ENCODE results near the gene KLHDC7A. TPM values are rescaled to one million over a fixed set of nuclear protein-coding genes. Genes with fewer than 3 reads are reported as not detected.

KLHDC7A gene
- total and polyA plus RNA-seq, 2 of the 4 experiments (the other 2 are of a cell fraction), result not detected

DNA sequence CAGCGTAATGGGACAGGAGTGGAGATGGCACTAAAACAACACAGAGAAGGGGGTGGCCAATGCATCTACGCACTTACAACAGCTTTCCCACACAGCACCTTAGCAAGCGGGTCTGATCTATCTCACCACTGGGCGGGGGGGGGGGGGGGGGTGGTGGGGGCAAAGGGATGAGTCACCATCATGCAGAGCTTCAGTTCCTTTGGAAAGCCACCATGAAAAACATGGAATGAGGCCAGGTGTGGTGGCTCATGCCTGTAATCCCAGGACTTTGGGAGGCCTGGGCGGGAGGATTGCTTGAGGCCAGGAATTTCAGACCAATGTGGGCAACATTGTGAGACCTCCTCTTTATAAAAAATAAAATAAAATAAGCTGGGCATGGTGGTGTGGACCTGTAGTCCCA is 47.2 kb downstream of the KLHDC7A start:
- intact Hi-C loops (cut with micrococcal nuclease), result no loop called here
- H3K27me3 ChIP-seq (ENCODE audit: control insufficient read depth, insufficient read depth, low read length), result no peaks in the 10 kb centered on the region
- dilution Hi-C loops (cut with HindIII; ENCODE audit: low sequenced_read_pairs, unreplicated experiment), result no loop called here
- no peak overlapping the region for H3K18ac ChIP-seq (ENCODE audit: low read depth, low read length)
- H3K27ac ChIP-seq (ENCODE audit: insufficient read depth, low read length), result no peak overlapping the region
- H3K4me3 ChIP-seq (ENCODE audit: insufficient read depth, low read depth, low read length), result no peak overlapping the region
- H3K9me3 ChIP-seq (ENCODE audit: control insufficient read depth, insufficient read depth, low read length), result 0 out of 2 replicates have a peak, but pooled peaks cover 2% of the 10 kb centered on the region
- BruUV-seq (replicated peaks), result no TSS peak
- ChIA-PET POLR2A (ENCODE audit: unreplicated experiment) (no interaction called here), CTCF (no interaction called here)
- no peaks in the 10 kb centered on the region for H3K79me1 ChIP-seq (ENCODE audit: low read depth in 1 of 2, low read length in 2 of 2)
- no peak for TF ChIP-seq RCOR1 (IDR thresholded peaks at IDR 0.05; ENCODE audit: insufficient replicate concordance, low read length)
- TF ChIP-seq MAZ (IDR thresholded peaks at IDR 0.05; ENCODE audit: borderline replicate concordance, low read depth, low read length), result no peak
- TF ChIP-seq FOS (IDR thresholded peaks at IDR 0.05; ENCODE audit: low read depth, low read length), result no peak
- no peak for TF ChIP-seq NFE2L2 (IDR thresholded peaks at IDR 0.05; ENCODE audit: low read depth, low read length)
- TF ChIP-seq MAFK (IDR thresholded peaks at IDR 0.05; ENCODE audit: low read depth, low read length), result no peak
- TF ChIP-seq RAD21 (IDR thresholded peaks at IDR 0.05; ENCODE audit: low read length), result no peak
- TF ChIP-seq, protein P1, sequence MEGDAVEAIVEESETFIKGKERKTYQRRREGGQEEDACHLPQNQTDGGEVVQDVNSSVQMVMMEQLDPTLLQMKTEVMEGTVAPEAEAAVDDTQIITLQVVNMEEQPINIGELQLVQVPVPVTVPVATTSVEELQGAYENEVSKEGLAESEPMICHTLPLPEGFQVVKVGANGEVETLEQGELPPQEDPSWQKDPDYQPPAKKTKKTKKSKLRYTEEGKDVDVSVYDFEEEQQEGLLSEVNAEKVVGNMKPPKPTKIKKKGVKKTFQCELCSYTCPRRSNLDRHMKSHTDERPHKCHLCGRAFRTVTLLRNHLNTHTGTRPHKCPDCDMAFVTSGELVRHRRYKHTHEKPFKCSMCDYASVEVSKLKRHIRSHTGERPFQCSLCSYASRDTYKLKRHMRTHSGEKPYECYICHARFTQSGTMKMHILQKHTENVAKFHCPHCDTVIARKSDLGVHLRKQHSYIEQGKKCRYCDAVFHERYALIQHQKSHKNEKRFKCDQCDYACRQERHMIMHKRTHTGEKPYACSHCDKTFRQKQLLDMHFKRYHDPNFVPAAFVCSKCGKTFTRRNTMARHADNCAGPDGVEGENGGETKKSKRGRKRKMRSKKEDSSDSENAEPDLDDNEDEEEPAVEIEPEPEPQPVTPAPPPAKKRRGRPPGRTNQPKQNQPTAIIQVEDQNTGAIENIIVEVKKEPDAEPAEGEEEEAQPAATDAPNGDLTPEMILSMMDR (conservative IDR thresholded peaks at IDR 0.05; ENCODE audit: low read depth, low read length), result no peak
- no peak for TF ChIP-seq MXI1 (IDR thresholded peaks at IDR 0.05; ENCODE audit: borderline replicate concordance, low read depth, low read length)
- TF ChIP-seq RFX5 (IDR thresholded peaks at IDR 0.05; ENCODE audit: low read depth, low read length), result no peak
- no peak for TF ChIP-seq SMC3 (IDR thresholded peaks at IDR 0.05; ENCODE audit: low read depth, low read length)
- no peak for TF ChIP-seq CHD1 (IDR thresholded peaks at IDR 0.05; ENCODE audit: low read depth, low read length)
- TF ChIP-seq, protein P2, sequence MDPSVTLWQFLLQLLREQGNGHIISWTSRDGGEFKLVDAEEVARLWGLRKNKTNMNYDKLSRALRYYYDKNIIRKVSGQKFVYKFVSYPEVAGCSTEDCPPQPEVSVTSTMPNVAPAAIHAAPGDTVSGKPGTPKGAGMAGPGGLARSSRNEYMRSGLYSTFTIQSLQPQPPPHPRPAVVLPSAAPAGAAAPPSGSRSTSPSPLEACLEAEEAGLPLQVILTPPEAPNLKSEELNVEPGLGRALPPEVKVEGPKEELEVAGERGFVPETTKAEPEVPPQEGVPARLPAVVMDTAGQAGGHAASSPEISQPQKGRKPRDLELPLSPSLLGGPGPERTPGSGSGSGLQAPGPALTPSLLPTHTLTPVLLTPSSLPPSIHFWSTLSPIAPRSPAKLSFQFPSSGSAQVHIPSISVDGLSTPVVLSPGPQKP (IDR thresholded peaks at IDR 0.05; ENCODE audit: borderline replicate concordance, low read depth, low read length), result no peak
- TF ChIP-seq POLR2A (IDR thresholded peaks at IDR 0.05; ENCODE audit: low read depth, low read length), result no peak
- TF ChIP-seq, protein P3, sequence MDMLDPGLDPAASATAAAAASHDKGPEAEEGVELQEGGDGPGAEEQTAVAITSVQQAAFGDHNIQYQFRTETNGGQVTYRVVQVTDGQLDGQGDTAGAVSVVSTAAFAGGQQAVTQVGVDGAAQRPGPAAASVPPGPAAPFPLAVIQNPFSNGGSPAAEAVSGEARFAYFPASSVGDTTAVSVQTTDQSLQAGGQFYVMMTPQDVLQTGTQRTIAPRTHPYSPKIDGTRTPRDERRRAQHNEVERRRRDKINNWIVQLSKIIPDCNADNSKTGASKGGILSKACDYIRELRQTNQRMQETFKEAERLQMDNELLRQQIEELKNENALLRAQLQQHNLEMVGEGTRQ (IDR thresholded peaks at IDR 0.05; ENCODE audit: low read depth, low read length), result no peak
- TF ChIP-seq BHLHE40 (IDR thresholded peaks at IDR 0.05; ENCODE audit: low read depth, low read length), result no peak
- no peak for TF ChIP-seq CEBPB (IDR thresholded peaks at IDR 0.05; ENCODE audit: low read depth, low read length)
- H3K56ac ChIP-seq (ENCODE audit: extremely low read depth, insufficient read depth, low read length), result no peak overlapping the region
- no peak overlapping the region for H2BK5ac ChIP-seq (ENCODE audit: low read depth, low read length, poor library complexity, severe bottlenecking)
- H3K23ac ChIP-seq (ENCODE audit: low read depth, low read length), result no peak overlapping the region
- no peaks in the 10 kb centered on the region for H3K9me1 ChIP-seq (ENCODE audit: insufficient read depth, low read length)
- no peak overlapping the region for H3K14ac ChIP-seq (replicated peaks; ENCODE audit: low read depth, low read length)
- H3K4me2 ChIP-seq (ENCODE audit: low read depth, low read length), result no peak overlapping the region
- no CpG with 5 or more reads among the region's 5 CpGs for WGBS, 2 experiments (ENCODE audit: extremely low coverage in 2 of 2, insufficient read length in 1 of 2)
- H2BK15ac ChIP-seq (ENCODE audit: low read depth, low read length), result no peak overlapping the region
- H4K91ac ChIP-seq (ENCODE audit: insufficient read depth, low read depth, low read length), result no peak overlapping the region
- H4K20me1 ChIP-seq (ENCODE audit: insufficient read depth, low read length), result no peaks in the 10 kb centered on the region
- no peak overlapping the region for H4K8ac ChIP-seq (ENCODE audit: low read depth in 2 of 2, low read length in 2 of 2)
- H3K9ac ChIP-seq (ENCODE audit: low read depth, low read length), result no peak overlapping the region
- H2AFZ ChIP-seq (replicated peaks; ENCODE audit: low read length, poor library complexity), result no peak overlapping the region
- no peak overlapping the region for H4K5ac ChIP-seq (ENCODE audit: low read depth, low read length)
- DNase-seq (no peak), ATAC-seq (ENCODE audit: low read depth) (no peak)
- H2AK9ac ChIP-seq (replicated peaks; ENCODE audit: low read depth, low read length, poor library complexity), result no peak overlapping the region
- no peak overlapping the region for H3K4ac ChIP-seq (ENCODE audit: low read depth, low read length)
- no peaks in the 10 kb centered on the region for H3K36me3 ChIP-seq (ENCODE audit: control insufficient read depth, insufficient read depth, low read length)
- H2BK20ac ChIP-seq (ENCODE audit: low read depth, low read length), result no peak overlapping the region
- in situ Hi-C loops (cut with MboI; ENCODE audit: low sequenced_read_pairs), result no loop called here
- no peaks in the 10 kb centered on the region for H3K4me1 ChIP-seq (ENCODE audit: control insufficient read depth, insufficient read depth, low read length)
- no peak overlapping the region for H2AK5ac ChIP-seq (ENCODE audit: low read depth, low read length)
- H2BK120ac ChIP-seq (ENCODE audit: low read depth, low read length), result no peak overlapping the region

Measured in IMR-90 (cell line).